ENCODE data around the gene KCTD7.

DNA sequence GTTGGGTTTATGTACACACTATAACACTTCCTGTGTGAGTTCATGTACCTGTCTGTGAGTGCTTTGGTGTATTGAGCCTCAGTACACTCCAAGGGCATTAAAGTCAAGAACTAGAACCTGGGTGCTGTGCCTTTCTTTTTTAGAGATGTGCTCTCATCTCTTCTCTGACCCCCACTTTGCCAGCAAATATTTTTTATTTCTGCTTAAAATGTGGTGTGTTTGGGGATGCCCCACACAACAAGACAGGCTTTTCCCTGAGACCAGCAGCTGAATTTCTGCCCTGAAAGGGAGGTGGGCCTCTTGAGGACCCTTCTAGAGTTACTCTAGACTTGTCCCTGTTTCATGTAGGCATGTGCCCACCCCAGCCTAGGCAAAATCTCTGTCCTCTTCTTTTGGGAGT lies 14.3 kb downstream of the KCTD7 start:
- TF ChIP-seq RAD21 (conservative IDR thresholded peaks at IDR 0.05) (no peak), SMC3 (conservative IDR thresholded peaks at IDR 0.05; ENCODE audit: poor library complexity) (no peak), EZH2 (IDR thresholded peaks at IDR 0.05; ENCODE audit: borderline replicate concordance, insufficient read depth, low read length, poor library complexity, severe bottlenecking) (no peak), MXI1 (conservative IDR thresholded peaks at IDR 0.05; ENCODE audit: poor library complexity, severe bottlenecking) (no peak), POLR2AphosphoS5 (IDR thresholded peaks at IDR 0.05) (no peak)
- TF ChIP-seq, protein P1, sequence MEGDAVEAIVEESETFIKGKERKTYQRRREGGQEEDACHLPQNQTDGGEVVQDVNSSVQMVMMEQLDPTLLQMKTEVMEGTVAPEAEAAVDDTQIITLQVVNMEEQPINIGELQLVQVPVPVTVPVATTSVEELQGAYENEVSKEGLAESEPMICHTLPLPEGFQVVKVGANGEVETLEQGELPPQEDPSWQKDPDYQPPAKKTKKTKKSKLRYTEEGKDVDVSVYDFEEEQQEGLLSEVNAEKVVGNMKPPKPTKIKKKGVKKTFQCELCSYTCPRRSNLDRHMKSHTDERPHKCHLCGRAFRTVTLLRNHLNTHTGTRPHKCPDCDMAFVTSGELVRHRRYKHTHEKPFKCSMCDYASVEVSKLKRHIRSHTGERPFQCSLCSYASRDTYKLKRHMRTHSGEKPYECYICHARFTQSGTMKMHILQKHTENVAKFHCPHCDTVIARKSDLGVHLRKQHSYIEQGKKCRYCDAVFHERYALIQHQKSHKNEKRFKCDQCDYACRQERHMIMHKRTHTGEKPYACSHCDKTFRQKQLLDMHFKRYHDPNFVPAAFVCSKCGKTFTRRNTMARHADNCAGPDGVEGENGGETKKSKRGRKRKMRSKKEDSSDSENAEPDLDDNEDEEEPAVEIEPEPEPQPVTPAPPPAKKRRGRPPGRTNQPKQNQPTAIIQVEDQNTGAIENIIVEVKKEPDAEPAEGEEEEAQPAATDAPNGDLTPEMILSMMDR (IDR thresholded peaks at IDR 0.05; ENCODE audit: poor library complexity, severe bottlenecking), result no peak
